C4-2B (cell line): Measurements from ENCODE around the gene FAXDC2.

Experiments used
- ZFX ChIP-seq: fragments of 450-650 bp; IDR thresholded peaks from 2 replicates; pipeline ENCODE4 v1.6.1; 2017
- TF ChIP-seq, protein P1 (sequence below): fragments of 450-650 bp; conservative IDR thresholded peaks from 2 replicates; pipeline ENCODE4 v1.5.1; 2017; ENCODE audit warnings: mild to moderate bottlenecking

GRCh38 chr5:154860765-154861164 is 10.4 kb upstream of the FAXDC2 start:
- TF ChIP-seq, protein P1, sequence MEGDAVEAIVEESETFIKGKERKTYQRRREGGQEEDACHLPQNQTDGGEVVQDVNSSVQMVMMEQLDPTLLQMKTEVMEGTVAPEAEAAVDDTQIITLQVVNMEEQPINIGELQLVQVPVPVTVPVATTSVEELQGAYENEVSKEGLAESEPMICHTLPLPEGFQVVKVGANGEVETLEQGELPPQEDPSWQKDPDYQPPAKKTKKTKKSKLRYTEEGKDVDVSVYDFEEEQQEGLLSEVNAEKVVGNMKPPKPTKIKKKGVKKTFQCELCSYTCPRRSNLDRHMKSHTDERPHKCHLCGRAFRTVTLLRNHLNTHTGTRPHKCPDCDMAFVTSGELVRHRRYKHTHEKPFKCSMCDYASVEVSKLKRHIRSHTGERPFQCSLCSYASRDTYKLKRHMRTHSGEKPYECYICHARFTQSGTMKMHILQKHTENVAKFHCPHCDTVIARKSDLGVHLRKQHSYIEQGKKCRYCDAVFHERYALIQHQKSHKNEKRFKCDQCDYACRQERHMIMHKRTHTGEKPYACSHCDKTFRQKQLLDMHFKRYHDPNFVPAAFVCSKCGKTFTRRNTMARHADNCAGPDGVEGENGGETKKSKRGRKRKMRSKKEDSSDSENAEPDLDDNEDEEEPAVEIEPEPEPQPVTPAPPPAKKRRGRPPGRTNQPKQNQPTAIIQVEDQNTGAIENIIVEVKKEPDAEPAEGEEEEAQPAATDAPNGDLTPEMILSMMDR, result no peak
- TF ChIP-seq ZFX, result no peak
